ENCODE data around the gene TRAIP. TPM values are rescaled to one million over a fixed set of nuclear protein-coding genes. Genes with fewer than 3 reads are reported as not detected.
"Not testable (repeated sequence)": the region's sequence is repeated elsewhere in the genome, so short reads cannot be mapped to it uniquely, and the experiment has no call there.

Gene TRAIP
- total RNA-seq, 4 donors from 2014 or later = 2.3 to 10.1 (median 4.1) TPM

DNA sequence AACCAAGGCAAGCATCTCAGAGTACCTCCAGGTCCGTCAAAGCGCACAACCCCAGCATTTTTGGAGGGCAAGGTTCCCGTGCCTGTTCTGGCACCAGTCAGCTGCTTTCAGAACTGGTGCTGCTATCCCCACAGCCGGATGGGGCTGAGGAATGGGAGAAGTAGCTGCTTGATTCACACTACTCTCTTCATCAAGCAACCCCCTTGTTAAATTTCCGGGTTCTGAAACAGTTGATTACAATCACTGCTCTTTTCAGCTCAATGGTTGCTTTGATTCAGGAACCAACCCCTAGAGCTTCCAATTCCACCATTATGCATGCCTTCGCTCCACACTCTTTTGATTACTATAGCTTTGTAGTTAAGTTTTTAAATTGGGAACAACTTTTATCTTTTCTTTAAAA lies 30.3 kb downstream of the TRAIP start:
- DNase-seq = no peak
- intact Hi-C loops (cut with DNase I) = no loop called here
- WGBS, 2 donors = 79 to 83% methylated on average over 6 of the region's 6 CpGs
- Histone ChIP-seq H3K27ac (no peak overlapping the region), H3K36me3 (peaks cover 0 to 26% (median 5%) of the 10 kb centered on the region in 3 donors), H3K27me3 (no peaks in the 10 kb centered on the region), H3K9me3 (no peaks in the 10 kb centered on the region), H3K4me1 (no peaks in the 10 kb centered on the region), H3K4me3 (no peak overlapping the region)
- no peak for TF ChIP-seq POLR2A (IDR thresholded peaks at IDR 0.05)
- TF ChIP-seq, protein P1, sequence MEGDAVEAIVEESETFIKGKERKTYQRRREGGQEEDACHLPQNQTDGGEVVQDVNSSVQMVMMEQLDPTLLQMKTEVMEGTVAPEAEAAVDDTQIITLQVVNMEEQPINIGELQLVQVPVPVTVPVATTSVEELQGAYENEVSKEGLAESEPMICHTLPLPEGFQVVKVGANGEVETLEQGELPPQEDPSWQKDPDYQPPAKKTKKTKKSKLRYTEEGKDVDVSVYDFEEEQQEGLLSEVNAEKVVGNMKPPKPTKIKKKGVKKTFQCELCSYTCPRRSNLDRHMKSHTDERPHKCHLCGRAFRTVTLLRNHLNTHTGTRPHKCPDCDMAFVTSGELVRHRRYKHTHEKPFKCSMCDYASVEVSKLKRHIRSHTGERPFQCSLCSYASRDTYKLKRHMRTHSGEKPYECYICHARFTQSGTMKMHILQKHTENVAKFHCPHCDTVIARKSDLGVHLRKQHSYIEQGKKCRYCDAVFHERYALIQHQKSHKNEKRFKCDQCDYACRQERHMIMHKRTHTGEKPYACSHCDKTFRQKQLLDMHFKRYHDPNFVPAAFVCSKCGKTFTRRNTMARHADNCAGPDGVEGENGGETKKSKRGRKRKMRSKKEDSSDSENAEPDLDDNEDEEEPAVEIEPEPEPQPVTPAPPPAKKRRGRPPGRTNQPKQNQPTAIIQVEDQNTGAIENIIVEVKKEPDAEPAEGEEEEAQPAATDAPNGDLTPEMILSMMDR (IDR thresholded peaks at IDR 0.05) = no peak

DNA sequence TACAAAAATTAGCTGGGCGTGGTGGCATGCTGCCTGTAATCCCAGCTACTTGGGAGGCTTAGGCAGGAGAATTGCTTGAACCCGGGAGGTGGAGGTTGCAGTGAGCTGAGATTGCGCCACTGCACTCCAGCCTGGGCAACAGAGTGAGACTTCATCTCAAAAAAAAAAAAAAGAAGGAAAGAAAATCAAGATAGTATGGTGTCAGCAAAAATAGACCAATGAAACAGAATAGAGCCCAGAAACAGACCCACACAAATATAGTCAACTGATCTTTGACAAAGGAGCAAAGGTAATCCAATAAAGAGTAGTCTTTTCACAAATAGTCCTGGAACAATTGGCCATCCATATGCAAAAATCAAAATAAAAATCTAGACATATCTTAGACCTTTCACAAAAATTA lies 33.2 kb downstream of the TRAIP start:
- intact Hi-C loops (cut with DNase I); DNase-seq: not testable (repeated sequence)

DNA sequence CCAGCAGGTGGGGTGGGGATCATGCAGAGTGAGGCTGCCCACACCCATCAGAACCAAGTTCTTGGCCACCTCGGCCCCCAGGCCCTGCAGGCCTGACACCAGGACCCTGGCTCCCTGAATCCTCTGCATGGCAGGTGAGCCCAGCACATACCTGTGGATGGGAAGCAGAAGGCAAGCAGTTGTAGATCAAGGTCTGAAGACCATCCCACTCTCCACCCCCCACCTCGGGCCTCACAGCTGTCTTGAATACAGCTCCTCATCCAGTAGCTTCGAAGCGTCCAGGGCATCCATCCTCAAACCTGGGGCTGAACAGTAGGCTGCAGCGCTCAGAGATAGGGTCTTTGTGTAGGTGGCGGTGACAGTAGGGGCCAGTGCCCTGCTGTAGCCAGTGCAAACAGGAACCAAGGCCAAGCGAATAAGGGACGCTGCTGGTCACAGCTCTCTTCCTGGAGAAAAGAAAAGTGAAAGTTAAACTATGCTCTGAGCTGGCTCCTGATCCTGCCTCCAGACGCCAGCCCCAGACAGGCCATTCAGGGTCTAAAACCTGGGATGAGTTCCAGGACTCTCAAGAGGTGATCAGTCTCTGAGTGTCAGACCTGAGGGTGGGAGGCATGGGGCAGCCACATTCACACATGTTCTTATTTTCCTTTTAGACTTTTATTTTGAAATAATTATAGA lies 42.7 kb downstream of the TRAIP start, which contains the start of gene UBA7:
Gene UBA7 (minus strand): TSS at position 457 of the 678 bp plus-strand sequence. CDS start 166 bp downstream, at position 291.
- Histone ChIP-seq H3K9me3 (no peaks in the 10 kb centered on the region), H3K4me3 (peak within 1 kb of the TSS; percentile 24 to 65 (median 53)), H3K27ac (peak within 1 kb of the TSS; percentile 76 to 88 (median 84)), H3K4me1 (peaks cover 16 to 40% (median 19%) of the 10 kb centered on the region in 3 donors), H3K27me3 (no peaks in the 10 kb centered on the region), H3K36me3 (peaks cover 15 to 40% (median 18%) of the 10 kb centered on the region in 3 donors)
- intact Hi-C loops (cut with DNase I) = no loop called here
- 0% methylated on average over 1 to 3 of the region's 9 CpGs for WGBS, 2 donors
- DNase-seq = no peak
- peak in 1 of 4 donors; percentile 9 for TF ChIP-seq POLR2A (IDR thresholded peaks at IDR 0.05)
- TF ChIP-seq, protein P1 (IDR thresholded peaks at IDR 0.05) = no peak

More for the DNA sequence above, 33.2 kb downstream of the TRAIP start:
- WGBS, 2 donors = 62 to 97% methylated on average over 3 of the region's 3 CpGs
- not testable (repeated sequence) for H3K27ac ChIP-seq, H3K4me3 ChIP-seq, H3K36me3 ChIP-seq, H3K9me3 ChIP-seq, H3K4me1 ChIP-seq, H3K27me3 ChIP-seq

GRCh38 chr3:49812916-49813496 lies 43.4 kb downstream of the TRAIP start:
- DNase-seq = no peak
- H3K36me3 ChIP-seq = peaks cover 15 to 46% (median 18%) of the 10 kb centered on the region in 3 donors
- H3K4me3 ChIP-seq = peak overlapping the region; percentile 24 to 65 (median 53)
- peaks cover 18 to 47% (median 19%) of the 10 kb centered on the region in 3 donors for H3K4me1 ChIP-seq
- WGBS, 2 donors = 43 to 57% methylated on average over 3 to 5 of the region's 9 CpGs
- no peak for TF ChIP-seq POLR2A (IDR thresholded peaks at IDR 0.05)
- TF ChIP-seq, protein P1 (IDR thresholded peaks at IDR 0.05) = no peak
- peak overlapping the region; percentile 76 to 88 (median 84) for H3K27ac ChIP-seq
- no peaks in the 10 kb centered on the region for H3K9me3 ChIP-seq
- intact Hi-C loops (cut with DNase I) = no loop called here
- no peaks in the 10 kb centered on the region for H3K27me3 ChIP-seq

GRCh38 chr3:49807431-49808114 lies 48.8 kb downstream of the TRAIP start:
- no peaks in the 10 kb centered on the region for H3K27me3 ChIP-seq
- H3K9me3 ChIP-seq = no peaks in the 10 kb centered on the region
- intact Hi-C loops (cut with DNase I) = no loop called here
- DNase-seq = no peak
- no peak overlapping the region for H3K4me3 ChIP-seq
- TF ChIP-seq POLR2A (IDR thresholded peaks at IDR 0.05) = no peak
- TF ChIP-seq, protein P1 (IDR thresholded peaks at IDR 0.05) = no peak
- peaks cover 15 to 51% (median 18%) of the 10 kb centered on the region in 3 donors for H3K36me3 ChIP-seq
- peak overlapping the region; percentile 7 to 98 (median 38) for H3K27ac ChIP-seq
- WGBS, 2 donors = 29 to 54% methylated on average over 3 to 10 of the region's 13 CpGs
- H3K4me1 ChIP-seq = peaks cover 44 to 75% (median 52%) of the 10 kb centered on the region in 3 donors
